Astrocyte of the cerebellum (primary cell): ENCODE measurements around the gene FAM9B.

Experiments used
- DNase-seq: peaks from one replicate; pipeline ENCODE4 v3.0.0-alpha.2; 2011; ENCODE audit warnings: low read depth
- H3K4me3 ChIP-seq: 2 replicates; pipeline ENCODE4 v1.5.1; 2011; ENCODE audit warnings: mild to moderate bottlenecking, low read depth, low read length, moderate library complexity
- in situ Hi-C: cut with HindIII; loops from 2 replicates; pipeline ENCODE4 v1.10.0; 2017; ENCODE audit warnings: low sequenced_read_pairs
- TF ChIP-seq, protein P1 (sequence below): IDR thresholded peaks from 2 replicates; pipeline ENCODE4 v1.5.1; 2012; ENCODE audit warnings: low read length, low read depth, moderate library complexity, mild to moderate bottlenecking; ENCODE audit errors: missing control alignments

FAM9B gene

DNA sequence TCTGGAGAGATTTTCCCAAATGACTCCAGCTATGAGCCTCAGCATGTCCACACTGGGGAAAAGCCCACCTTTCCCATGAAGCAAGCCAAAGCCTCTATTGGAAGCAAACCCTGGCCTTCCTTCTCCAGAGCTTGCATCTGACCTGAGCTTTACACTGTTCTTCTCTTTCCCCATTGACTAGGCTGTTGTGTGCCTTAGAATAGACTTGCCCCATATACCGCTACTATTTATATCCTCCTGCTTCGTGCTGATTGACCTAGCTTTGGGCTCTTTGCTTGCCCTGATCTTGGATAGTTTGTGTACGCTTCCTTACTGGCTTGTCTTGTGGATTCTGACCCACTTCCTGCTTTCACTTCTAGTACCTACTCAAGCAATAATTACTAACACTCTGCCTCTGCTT is 30.9 kb downstream of the FAM9B start:
- in situ Hi-C loops = no loop called here
- TF ChIP-seq, protein P1, sequence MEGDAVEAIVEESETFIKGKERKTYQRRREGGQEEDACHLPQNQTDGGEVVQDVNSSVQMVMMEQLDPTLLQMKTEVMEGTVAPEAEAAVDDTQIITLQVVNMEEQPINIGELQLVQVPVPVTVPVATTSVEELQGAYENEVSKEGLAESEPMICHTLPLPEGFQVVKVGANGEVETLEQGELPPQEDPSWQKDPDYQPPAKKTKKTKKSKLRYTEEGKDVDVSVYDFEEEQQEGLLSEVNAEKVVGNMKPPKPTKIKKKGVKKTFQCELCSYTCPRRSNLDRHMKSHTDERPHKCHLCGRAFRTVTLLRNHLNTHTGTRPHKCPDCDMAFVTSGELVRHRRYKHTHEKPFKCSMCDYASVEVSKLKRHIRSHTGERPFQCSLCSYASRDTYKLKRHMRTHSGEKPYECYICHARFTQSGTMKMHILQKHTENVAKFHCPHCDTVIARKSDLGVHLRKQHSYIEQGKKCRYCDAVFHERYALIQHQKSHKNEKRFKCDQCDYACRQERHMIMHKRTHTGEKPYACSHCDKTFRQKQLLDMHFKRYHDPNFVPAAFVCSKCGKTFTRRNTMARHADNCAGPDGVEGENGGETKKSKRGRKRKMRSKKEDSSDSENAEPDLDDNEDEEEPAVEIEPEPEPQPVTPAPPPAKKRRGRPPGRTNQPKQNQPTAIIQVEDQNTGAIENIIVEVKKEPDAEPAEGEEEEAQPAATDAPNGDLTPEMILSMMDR = no peak
- DNase-seq = no peak

DNA sequence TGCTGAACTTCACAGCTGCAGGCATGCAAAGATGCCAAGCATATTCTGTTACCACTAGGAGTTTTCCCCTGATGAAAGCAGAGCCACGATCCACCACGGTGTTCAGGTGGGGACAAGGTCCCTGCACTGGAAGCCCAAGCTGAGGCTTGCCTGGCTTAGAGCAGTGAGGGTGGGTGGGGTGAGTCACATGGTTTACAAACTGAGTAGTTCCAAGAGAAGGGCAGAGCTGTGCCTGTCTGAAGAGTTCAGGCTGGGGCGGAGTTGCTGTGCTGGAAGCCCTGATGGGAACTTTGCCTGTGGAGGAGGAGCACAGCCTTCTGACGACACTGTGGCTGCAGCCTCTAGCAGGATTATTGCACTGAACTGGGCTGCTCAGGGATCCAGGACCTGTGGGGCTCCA is 45.5 kb downstream of the FAM9B start:
- DNase-seq = no peak
- no peak overlapping the region for H3K4me3 ChIP-seq
- TF ChIP-seq, protein P1 = no peak
- in situ Hi-C loops = no loop called here

More for the DNA sequence above, 30.9 kb downstream of the FAM9B start:
- H3K4me3 ChIP-seq = no peak overlapping the region

DNA sequence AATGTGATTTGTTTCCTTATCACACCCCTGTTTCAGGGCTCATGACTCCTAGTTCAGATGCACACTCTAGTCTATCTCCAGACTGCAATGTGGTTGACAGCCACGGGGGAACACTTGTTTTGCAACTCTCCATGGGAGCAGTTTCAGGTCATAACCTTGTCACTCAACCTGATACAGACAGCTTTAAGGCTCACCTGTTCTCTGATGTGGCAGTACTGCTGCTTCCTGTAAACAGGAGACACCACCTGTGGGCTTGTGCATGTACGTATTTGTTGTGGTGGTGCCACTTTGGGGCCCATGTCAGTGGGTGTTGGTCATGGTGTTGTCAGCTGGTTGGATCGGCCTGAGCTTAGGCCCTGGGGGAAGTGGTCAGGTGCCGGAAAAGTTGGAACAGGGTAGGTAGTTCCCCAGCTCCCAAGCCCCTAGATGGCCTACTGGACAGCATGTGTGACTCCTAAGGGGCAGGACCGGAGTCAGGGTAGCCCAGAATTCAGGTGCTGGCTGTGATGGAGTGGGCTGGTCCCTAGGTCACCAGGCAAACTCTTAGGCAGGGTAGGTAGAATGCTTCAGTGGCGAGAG is 46.2 kb downstream of the FAM9B start:
- no peak for DNase-seq

DNA sequence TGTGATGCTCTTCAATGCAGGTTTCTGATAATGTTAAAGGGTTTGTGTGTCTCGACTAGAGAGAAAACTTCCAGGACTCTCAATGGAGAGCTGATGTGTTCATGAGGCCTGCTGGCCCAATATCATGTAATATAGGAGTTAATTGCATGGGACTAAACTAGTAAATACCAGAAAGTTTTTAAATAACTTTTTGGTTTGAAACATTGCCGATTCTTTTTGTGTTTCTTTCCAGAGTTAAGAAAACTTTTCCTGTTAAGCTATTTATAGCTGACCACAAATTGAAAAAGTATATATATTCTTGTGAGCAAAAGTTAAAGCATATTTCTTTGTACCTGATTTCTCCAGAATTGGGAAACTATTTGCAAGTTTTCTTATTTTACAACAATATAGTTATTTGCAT is 49.7 kb downstream of the FAM9B start:
- DNase-seq = no peak
- in situ Hi-C loops = no loop called here
- TF ChIP-seq, protein P1 = no peak
- no peak overlapping the region for H3K4me3 ChIP-seq

More for the DNA sequence above, 46.2 kb downstream of the FAM9B start:
- in situ Hi-C loops = no loop called here
- H3K4me3 ChIP-seq = no peak overlapping the region
- TF ChIP-seq, protein P1 = no peak

DNA sequence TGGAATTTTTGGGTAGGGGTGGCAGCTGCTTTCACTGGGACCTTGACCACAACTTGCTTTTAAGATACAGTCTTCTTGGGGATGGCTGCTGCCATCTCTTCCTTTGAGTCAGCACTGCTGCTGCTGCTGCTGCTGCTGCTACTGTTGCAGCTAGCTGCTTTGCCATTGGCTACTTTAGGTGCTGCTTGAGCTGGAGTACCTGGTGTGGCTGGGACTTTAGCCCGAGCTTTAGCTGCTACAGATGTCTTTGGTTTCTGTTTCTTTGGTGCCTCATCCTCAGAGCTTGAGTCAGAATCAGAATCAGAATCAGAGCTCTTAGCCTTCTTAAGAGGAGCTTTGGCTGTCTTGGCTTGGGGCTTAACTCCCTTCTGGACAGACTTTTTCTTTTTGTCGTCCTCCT is 52.2 kb downstream of the FAM9B start:
- in situ Hi-C loops = no loop called here
- DNase-seq = no peak
- TF ChIP-seq, protein P1 = no peak
- no peak overlapping the region for H3K4me3 ChIP-seq

DNA sequence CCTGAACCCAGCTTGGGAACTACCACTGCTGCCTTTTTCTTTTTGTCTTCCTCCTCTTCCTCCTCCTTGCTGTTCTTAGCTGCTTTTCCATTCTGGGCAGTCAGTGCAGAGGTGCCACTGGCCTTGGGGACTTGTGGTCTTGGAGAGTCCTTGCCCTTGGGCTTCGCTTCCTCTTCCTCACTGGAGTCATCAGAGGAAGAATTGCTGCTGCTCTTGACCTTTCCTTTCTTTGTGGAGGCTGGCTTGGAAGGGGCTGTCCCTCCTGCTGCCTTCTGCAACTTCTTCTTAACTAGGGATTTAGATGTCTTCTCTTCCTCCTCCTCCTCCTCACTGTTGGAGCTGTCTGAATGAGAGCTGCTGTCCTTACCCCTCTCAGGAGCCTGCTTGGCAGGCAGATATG is 53.2 kb downstream of the FAM9B start:
- no peak overlapping the region for H3K4me3 ChIP-seq
- in situ Hi-C loops = no loop called here
- TF ChIP-seq, protein P1 = no peak
- no peak for DNase-seq
